Ecto neural progenitor cell (in vitro differentiated cells): ENCODE data around the gene SECTM1.
A peak's percentile ranks its signal among the peaks of the same experiment; 100 is the strongest.

ENCODE experiments used
- DNase-seq: peaks from one replicate; pipeline ENCODE4 v3.0.0-alpha.2; 2018; ENCODE audit warnings: low spot score

SECTM1 gene

DNA sequence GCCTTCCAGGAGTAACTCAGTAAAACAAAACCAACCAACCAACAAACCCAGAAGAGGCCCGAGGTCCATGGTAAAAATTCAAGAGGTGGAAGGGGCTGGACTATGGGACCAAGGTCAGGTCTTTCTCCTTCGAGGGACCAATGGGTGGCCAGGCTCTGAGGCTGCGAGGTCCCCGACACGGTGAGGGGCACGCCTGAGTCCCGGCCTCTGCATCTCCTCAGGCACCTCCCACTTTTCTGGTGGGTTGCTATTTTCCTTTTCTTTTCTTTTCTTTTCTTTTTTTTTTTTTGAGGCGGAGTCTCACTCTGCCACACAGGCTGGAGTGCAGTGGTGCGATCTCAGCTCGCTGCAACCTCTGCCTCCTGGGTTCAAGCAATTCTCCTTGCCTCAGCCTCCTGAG is 34.1 kb downstream of the SECTM1 start:
- DNase-seq: no peak

DNA sequence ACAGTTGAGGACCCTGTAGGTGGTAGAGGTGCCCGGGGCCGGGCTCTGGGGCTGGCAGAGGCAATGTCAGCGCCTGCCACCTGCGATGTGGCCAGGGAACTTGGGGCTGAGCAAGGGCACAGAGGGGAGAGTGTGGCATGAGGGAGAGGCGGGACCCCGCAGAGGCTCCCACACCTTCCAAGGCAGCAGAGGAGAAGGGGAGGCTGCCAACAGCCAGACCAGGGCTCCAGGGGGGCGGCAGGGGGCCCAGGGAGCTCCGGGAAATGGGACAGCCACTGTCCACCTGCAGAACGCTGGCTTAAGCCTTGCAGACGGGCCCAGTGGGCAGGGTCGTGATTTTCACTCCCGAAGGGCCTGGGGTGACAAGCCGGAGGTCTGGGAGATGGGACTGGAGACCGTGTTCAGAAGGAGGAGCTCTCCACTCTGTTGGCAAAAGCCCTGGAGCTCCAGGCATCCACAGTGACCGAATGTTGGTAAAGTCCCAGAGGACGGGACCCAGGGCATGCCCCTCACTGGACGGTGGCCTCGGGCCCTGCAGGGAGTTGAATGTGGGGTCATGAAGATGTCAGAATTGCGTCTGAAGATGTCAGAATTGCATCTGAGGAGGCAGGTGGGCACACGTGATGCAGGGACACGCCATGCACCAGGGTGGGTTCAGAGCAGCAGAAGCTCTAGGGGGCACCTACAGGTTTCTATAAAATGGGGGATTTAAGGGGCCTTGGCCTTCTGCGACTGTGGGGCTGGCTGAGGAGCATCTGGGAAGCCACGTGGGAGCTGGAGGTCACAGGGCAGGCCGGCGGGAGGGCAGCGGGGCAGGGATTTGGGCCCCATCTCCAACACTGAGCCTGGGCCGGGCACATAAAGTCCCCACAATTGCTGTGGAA is 34.8 kb downstream of the SECTM1 start:
- DNase-seq: no peak

- no peak for DNase-seq
These were observed 35.6 kb downstream of the SECTM1 start for GRCh38 chr17:82297714-82298537.

GRCh38 chr17:82297280-82297713 is 36.3 kb downstream of the SECTM1 start:
- no peak for DNase-seq

DNA sequence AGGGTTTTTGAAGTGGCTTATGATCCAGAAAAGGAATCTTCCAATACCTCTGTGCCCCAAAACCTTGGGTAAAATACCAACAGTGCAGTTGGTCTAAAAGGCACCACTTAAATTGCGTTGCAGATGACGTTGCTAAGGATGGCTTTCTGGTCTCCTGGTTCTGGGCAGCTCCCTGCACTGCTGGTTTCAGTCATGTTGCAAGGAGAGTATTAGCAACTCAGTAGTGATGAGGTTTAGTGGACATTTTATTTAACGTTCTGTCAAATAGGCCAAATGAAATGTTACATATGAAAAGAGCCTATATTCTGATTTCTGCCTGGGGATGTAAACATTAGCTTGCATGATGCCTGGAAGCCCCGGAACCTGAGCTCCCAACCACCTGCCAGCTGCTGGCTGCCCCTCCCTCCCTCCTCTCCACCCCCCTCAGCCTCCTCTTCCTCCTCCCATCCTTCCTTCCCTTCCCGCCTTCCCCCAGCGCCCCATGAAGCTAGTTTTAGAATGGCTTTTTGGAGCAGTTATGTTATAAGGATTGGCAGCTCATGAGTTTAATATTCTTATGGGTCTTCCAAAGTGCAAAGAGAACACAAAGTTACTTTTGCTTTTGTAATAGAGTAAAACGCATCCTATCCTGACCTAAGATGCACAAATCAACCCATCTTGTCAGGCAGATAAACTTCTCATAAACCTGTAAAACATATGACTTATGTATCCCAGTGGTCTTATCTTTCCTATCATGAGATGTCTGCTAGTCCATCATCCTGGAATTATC is 36.9 kb downstream of the SECTM1 start:
- DNase-seq: no peak

DNA sequence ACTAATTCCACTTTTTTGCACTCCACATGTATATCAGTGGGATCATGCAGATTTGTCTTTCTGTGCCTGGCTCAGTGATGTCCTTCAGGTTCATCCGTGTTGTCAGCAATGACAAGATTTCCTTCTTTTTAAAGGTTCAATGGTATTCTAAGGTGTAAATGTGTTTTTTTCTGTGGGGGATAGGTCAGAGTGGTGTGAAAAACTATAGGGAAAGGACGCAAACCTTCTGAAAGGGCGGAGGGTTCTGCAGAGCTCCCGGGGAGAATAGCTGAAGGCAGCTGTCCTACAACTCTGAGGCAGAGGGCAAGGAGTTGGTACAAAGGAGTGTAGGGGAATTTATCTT is 38.1 kb downstream of the SECTM1 start:
- DNase-seq: no peak

DNA sequence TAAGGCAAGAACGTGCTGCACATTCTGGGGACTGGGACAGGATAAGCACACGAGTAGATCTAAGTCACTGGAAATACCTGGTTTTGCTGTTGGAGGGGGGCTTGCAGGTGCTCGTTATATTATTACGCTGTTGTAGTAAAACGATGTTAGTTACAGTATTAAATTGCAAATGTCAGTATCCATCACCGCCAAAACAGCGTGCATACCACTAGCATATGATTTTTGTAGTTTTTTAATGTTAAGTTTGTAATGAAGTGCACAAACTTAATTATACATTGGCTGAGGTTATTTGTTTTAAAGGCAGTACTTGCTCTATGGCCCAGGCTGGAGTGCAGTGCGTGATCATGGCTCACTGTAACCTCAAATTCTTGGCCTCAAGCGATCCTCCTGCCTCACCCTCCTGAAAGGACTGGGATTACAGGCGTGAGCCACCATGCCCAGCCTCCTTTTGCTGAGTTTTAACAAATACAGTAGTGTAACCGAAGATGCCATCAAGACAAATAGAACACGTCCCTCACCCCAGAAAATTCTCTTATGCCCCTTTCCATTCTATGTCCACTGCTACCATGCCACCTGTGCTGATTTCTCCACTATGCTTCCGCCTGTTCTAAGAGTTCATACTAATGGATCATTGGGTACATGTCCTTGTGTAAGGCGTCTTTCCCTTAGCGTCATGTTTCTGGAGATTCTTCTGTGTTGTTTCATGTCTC is 39.3 kb downstream of the SECTM1 start:
- DNase-seq: no peak

DNA sequence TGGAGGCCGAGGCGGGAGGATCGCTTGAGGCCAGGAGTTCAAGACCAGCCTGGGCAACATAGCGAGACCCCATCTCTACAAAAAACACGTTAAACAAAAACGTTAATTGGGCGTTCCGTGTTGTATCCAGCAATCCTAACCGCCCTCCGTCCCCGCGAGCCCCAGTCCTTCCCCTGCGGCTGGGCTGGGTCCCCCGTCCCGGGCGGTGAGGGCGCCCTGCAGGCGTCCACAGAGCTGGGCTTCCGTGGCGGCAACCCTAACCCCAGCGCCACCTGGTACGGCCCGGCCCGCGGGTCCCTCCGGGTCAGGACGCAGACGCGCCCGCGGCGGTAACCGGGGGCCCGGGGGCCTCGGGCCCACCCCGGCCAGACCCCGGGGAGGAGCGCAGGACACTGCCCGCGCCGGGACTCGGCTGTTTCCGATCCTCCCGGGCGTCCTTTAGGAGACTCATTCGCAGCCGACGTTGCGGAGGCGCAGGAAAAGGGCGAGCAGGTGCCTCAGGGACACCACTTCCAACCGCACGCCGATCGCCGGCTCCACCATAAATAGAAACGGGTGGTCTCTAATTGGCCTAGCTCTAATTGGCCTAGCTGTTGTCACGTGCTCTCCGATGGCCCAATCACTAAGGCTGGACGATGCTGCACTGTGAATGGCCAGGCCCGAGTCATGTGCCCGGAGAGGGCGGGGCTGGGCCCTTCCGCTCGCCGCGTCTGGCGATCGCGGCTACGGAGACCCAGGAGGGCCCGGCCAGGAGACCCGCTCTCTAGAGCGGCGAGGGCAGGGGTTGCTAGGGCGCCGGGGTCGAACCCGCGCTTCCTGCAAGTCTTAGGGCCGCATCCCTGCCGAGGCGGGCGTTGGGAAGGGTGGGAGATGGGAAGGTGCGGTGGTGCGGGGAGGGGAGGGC is 41.1 kb downstream of the SECTM1 start:
- peak; percentile 99 for DNase-seq

- DNase-seq: no peak
These were observed 41.9 kb downstream of the SECTM1 start for GRCh38 chr17:82291582-82292250.

DNA sequence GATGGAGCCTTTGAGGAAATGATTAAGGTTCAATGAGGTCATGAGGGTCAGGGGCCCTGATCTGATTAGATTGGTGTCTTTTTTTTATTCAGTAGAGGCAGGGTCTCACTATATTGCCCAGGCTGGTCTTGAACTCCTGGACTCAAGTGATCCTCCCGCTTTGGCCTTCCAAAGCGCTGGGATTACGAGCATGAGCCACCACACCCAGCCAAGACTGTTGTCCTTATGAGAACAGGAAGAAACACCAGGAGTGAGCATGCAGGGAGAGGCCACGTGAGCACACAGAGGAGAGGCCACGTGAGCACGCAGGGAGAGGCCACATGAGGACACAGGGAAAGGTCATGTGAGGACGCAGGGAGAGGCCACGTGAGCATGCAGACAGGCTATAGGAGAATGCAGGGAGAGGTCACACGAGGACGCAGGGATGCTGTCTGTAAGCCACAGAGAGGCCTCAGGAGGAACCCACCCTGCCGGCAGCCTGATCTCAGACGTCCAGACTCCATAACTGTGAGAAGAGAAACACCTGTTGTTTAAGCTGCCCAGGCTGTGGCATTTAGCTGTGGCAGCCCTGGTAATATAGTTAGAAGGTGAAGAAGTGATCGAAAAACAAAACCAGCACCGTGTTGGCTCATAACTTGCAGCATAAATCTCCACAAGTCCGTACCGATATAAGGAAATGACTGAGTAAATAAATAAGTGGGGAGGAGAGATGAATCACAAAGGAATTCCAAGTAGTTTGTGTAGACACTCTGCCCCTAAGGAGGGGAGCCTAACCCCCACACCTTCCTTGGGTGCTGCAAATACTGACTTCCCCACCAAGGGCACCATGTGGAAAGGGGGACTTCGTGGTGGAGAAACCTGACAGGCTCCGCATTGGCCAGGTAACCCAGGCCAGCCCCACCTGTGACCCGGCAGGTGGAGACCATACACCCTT is 45.4 kb downstream of the SECTM1 start:
- DNase-seq: no peak

DNA sequence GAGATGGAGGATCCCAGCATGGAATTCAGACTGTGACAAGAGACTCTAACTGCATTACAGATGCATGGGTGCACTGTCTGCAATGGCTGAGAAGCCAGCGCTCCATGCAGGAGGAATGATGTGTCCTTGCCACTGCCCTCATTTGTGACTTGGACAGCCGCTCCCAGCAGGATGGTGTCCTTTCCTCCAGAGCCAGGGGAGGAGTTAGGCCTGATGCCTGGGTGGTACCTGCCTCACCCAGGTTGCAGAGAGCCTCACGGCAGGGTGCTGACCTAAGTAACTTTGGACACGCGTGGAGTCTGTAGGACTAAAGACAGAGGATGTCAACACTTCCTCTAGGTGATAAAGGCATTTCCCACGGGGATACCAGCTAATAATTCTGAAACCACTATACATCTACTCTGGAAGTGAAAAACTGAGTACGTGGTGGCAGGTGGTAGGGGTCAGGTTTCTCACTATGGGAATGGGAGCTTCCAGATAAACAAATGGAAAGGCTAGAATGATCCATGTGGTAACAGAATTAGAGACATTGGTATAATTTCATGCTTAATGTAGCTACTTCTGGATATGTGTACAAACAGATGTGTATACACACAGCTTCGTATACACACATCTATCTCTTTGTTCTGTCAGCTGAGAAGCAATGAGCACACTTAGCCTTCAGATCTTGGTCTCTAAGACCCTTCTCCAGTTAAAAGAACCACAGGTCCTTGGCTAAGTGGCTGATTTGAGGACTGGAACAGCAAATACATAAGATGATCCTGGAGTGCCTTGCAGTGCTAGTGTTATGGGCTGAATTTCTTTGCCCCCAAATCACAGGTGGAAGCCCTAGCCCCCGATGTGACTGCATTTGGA is 46.3 kb downstream of the SECTM1 start:
- DNase-seq: no peak

DNA sequence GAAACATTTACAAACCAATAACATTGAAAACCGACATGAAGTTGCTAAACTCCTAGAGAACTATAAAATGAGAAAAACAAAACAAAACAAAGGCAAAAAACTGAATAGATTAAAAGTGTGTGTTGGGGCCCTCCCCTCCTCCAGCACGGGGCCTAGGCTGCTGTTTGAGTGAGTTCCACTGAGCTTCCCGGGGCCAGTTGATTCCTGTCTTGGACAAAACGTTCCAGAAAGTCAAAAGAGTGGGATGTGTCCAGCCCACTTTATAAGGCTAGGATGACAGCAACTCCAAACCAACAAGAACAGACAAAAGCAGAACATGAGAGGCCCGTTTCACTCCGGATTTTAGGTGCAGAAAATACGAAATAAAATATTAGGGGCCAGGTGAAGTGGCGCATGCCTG is 48.4 kb downstream of the SECTM1 start:
- no peak for DNase-seq

DNA sequence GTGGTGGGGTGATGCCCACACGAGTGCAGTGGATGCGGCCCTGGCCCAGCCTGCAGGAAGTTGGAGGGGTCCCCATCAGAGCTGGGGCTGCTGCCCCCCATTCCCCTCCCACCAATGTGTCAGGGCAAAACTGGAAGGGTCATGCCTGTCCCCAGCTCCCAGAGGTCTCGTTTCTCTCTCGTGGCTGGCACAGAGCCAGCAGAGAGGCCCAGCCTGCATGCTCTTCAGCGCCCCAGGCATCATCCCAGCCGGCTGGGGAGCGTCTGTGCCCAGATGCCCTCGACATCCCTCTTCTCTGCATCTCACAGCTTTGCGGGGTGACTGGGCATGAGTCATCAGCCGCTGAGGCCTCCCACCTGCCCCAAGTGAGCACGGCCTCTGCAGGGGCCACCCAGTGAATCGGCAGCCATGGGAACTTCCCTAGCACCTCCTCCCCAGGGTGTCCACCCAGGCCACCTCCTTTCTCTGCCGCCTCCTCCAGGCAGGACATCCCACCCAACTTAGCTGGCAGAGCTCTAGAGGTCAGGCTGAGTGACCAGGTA is 50.3 kb downstream of the SECTM1 start:
- DNase-seq: no peak

DNA sequence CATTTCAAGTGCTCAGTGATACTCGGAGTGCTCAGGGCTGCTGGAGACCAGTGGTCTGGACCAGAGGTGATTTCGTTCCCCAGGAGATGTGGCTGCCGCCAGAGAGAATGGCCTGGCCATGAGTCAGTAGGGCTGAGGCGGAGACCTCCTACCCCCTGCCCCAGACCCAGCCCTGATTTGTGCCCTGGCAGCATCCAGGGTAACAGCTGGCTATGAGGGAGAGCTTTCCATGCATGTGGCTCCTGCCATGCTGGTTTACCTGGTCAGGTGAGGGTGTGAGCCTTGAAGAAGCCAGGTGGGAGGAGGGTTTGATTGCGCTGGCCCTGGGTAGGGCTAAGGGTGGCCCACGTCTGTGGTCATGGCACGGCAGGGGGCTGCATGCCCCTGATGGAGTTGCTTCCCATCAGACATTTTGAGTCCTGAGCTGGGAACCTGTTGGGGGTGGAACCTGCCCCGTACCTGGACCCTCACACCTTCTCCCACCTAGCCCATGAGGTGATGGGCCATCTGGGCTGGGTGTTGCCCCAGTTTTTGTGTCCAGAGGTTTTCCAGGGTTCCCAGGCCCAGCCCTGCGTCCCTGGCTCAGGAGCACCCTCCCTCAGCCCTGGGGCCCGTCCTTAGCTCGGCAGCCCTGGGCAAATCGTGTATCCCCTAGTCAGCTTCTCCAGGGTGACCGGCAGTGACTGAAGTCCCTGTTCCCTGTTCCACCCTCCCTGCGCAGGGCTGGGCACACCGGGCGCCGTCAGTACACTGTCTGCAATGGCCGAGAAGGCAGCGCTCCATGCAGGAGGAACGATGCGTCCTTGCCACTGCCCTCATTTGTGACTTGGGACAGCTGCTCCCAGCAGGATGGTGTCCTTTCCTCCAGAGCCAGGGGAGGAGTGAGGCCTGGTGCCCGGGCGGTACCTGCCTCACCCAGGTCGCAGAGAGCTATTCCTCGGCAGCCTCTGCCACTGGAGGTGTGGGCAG is 51.0 kb downstream of the SECTM1 start:
- no peak for DNase-seq

GRCh38 chr17:82281502-82282238 is 51.9 kb downstream of the SECTM1 start:
- no peak for DNase-seq

- DNase-seq: no peak
These were observed 52.5 kb downstream of the SECTM1 start for GRCh38 chr17:82281076-82281475.
